Measurements from ENCODE around the gene GIMAP8.
"Not testable (repeated sequence)": the region's sequence is repeated elsewhere in the genome, so short reads cannot be mapped to it uniquely, and the experiment has no call there.

Gene GIMAP8

DNA sequence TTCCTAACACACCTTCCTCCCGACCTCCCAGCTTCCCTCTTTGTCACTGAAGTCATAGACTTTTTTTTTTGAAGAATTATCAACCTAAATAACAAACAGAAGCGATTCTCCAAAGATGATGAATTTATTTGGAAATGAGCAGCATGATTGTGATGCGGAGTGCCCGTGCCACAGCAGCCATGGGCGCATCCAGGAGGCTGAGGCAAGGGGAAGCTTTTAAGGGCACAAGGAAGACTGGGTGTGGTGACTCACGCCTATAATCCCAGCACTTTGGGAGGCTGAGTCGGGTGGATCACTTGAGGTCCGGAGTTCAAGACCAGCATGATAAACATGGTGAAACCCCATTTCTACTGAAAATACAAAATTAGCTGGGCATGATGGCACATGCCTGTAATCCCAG is 16.2 kb upstream of the GIMAP8 start:
- no peak for DNase-seq (ENCODE audit: extremely low read depth in 1 of 2, low read depth in 1 of 2)

DNA sequence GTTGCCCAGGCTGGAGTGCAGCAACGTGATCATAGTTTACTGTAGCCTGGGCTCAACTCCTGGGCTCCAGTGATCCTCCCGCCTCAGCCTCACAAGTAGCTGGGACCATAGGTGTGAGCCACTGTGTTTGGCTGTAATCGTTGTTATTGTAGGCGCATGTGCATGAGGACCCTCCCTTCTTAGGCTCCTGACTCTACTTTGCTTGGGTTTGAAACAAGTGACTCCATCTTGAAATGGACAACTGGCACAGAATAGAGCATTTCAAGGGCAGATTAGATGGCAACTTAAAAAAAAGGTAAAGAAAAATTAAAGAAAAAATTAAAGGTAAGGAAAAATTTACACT is 15.4 kb upstream of the GIMAP8 start:
- DNase-seq (ENCODE audit: extremely low read depth in 1 of 2, low read depth in 1 of 2) = no peak

DNA sequence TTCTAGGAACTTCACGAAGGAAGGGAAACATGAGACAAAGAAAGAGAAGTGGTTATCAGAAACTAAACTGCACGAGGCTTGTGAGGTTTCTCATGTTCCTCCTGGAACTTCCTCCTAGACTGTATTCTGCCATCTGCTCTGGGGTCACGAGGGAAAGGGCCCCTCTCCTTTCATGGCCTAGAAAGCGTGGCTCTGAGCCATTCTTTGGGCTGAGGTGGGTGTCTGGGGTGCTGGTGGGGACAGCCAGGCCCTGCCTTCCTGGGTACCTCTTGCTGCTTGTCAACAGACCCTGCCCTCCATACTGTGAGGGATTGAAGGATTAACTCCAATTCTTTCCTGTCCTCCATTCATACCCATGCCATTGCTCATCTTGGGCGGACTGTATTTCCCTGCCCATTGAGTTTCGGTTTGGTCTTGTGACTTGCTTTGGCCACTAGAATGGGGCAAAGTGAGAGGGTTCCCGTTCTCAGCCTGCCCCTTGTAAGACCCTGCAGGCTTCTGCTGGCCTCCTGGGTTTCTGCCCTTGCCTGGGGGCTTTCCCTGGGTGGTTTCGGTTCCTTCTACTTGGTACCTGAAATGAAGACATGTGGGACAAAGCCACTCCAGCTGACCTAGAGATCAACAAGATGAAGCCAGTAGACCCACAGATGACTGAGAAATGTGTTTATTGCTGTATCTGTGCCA is 14.9 kb upstream of the GIMAP8 start:
- no peak for DNase-seq (ENCODE audit: extremely low read depth in 1 of 2, low read depth in 1 of 2)

DNA sequence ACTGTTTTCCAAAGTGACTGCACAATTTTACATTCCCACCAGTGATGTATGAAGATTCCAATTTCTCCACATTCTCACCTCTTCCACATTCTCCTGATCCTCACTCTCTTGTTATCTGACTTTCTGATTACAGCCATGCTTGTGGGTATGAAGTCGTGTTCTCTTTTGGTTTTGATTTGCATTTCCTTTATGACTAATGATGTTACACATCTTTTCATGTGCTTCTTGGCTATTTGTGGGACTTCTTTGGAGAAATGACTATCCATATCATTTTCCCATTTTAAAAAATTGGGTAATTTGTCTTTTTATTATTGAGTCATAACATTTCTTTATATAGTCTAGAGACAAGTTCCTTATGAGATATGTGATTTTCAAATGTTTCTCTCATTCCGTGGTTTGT is 10.5 kb upstream of the GIMAP8 start:
- no peak for DNase-seq (ENCODE audit: extremely low read depth in 1 of 2, low read depth in 1 of 2)

DNA sequence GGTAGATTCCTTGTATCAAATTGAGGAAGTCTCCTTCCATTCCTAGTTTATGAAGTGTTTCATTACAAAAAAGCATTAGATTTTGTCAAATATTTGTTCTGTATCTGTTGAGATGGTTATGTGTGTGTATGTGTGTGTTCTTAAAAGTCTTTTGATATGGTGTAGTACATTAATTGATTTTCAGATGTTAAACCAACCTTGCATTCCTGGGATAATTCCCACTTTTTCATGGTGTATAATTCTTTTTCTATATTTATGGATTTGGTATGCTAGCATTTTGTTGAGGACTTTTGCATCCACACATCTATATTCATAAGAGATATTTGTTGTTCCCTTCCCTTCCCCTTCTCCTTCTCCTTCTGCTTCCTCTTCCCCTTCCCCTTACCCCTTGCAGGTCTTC is 8.9 kb upstream of the GIMAP8 start:
- DNase-seq (ENCODE audit: extremely low read depth in 1 of 2, low read depth in 1 of 2) = no peak

DNA sequence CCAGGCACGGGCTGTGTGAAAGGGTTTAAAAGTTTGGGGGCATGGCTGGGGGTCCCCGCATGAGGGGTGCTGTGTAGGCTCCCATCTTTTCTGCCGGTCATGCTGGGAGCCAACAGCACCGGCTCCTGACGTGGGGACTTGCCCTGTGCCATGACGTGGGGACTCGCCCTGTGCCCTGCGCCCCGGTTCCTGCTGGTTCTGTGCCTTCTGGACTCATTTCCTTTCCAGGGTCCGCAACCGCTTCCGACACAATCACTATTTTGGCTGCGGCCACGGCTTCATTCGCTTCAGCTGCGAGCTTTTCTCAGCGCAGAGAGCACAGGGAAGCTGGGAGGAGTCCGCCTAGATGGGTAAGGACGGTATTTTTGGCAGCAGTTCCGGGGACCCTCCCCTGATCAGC is 7.6 kb upstream of the GIMAP8 start:
- no peak for DNase-seq (ENCODE audit: extremely low read depth in 1 of 2, low read depth in 1 of 2)

DNA sequence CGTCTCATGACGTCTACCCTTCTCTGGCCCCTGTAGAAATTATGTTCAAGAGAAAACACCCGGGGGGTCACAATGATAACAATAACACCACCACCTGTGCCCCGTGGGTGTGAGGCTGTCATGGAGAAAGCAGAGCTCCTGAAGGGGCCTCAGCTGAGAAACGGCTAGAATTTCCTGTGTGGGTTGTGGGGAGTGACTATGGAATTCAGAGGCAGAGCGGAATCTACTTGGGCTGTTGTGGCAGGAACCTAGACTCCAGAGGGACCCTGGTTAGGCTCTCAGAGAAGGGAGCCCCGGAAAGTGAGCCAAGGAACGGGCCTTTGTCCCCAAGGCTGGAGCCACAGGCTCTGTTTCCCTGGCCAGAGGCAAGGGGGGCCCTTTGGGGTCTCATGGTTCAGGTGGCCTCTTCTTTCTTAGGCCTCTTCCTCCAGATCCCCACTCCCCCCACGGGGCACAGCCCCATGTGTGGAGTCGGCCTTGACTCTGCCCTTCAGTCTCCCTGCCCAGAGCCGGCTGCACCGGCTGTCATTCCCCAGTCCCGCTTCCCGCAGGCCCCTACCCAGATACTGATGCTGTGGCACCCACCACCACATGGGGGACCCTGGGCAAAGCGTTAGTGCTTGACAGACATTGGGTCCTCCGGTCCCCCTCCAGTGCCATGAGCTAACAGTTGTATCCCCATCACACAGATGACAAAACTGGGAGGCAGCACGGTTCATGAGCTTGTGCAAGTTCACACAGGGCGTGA is 6.5 kb upstream of the GIMAP8 start:
- no peak for DNase-seq (ENCODE audit: extremely low read depth in 1 of 2, low read depth in 1 of 2)

DNA sequence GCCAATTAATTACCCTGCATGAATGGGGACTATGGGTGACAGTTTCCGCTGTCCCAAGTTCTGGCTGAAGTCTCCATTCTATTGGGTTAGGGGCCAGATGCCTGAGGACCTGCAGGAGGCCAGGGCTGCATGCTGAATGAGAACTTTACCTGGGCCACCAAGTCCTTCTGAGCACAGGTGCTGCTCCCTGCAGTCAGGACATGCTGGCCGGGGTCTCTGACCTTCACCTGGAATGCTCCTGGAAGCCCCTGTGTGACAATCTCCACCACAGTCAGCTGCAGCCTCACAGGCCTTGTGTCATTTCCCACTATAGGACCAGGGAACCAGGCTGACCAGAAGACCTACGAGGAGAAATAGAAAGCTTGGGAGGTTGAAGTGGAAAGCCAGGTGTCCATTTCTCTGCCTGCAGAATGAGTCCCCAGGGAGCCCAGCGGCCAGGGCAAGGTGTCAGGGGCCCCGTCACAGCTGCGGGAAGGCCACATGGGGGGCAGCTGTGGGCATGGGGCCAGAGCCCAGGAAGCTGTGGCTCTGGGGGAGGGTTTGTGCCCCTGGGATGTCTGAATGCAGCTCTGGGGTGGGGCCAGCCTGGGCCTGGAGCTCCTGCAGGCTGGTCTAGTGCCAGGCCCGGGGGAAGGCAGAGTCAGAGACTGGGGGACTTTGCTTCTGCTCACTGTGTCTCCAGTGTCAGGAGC is 5.6 kb upstream of the GIMAP8 start:
- no peak for DNase-seq (ENCODE audit: extremely low read depth in 1 of 2, low read depth in 1 of 2)

DNA sequence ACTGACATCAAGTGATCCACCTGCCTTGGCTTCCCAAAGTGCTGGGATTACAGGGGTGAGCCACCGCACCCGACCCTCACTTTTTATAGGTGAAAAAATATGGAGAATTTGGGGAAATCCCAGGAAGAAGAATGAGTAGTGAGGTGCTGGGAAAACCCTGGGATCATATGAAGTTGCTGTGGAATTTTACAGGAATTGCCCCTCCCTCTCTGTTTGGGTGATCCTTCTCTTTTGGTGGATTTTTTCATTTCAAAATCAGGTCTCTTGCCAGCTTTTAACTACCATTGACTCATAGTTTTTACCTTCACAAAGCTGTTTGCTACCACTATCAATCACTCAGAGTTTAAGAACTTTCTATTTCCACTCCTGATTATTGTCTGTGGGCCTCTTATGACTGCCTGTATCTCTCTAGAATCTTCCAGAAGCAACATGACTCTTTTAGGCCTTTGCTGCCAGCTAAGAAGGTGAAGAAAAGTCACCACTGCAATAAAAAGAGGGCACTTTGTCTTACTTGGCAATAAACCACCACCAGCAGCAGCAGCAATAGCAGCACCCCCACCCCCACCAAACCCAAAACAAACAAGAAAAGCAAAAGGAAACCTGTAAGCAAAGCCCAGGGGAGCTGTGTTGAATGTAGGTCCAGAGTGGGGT is 4.0 kb upstream of the GIMAP8 start:
- DNase-seq (ENCODE audit: extremely low read depth in 1 of 2, low read depth in 1 of 2) = no peak

DNA sequence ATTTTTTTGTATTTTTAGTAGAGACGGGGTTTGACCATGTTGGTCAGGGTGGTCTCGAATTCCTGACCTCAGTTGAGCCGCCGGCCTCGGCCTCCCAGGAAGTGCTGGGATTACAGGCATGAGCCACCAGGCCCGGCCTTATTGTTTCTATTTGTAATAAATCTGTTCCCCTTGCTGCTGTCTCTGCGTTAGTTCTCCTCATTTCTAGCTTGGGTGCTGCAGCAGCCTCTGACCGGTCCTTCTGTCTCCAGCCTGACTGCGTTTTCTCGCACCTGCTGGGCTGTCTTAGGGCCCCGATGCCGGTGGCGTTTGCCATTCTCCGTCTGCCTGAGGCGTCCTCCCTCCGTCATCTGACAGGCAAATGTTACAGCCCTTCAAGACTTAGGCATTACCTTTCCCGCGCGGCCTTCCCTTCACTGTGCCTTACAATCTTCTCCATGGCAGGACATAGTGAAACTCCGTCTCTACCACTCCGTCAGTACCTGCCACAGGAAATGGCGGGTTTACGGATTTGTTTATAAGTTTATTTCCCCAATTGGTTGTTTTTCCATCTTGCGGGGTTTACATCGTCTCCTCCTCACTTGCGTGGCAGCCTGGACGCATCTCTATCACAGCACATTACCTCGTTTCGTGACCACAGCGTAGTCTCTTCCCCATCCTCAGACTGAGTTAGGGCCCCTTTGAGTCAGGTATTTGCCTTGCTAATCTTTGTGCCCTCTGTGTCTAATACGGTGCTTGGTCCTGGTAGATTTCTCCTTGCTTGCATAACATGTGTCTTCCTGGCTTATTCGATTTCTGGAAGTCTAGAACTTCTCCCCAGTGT is 2.3 kb upstream of the GIMAP8 start:
- no peak for DNase-seq (ENCODE audit: extremely low read depth in 1 of 2, low read depth in 1 of 2)

DNA sequence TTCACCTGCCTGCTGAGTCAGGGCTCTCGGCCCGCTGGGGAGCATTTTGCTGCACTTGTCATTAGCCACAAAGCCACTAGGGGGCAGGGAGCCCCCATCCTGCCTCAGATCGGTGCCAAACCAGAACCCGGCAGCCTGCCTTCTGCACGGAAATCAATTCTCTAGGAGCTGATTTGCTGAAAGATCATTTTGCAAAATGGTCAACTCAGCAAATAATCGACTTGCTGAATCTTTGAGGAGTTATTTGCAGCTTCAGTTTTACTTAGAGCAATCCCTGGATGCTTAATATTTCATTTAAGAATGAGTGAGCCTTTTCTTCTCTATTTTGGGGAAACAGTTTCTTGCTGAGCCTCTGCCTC is 1.7 kb upstream of the GIMAP8 start:
- DNase-seq (ENCODE audit: extremely low read depth in 1 of 2, low read depth in 1 of 2) = peak; percentile 72 to 78

DNA sequence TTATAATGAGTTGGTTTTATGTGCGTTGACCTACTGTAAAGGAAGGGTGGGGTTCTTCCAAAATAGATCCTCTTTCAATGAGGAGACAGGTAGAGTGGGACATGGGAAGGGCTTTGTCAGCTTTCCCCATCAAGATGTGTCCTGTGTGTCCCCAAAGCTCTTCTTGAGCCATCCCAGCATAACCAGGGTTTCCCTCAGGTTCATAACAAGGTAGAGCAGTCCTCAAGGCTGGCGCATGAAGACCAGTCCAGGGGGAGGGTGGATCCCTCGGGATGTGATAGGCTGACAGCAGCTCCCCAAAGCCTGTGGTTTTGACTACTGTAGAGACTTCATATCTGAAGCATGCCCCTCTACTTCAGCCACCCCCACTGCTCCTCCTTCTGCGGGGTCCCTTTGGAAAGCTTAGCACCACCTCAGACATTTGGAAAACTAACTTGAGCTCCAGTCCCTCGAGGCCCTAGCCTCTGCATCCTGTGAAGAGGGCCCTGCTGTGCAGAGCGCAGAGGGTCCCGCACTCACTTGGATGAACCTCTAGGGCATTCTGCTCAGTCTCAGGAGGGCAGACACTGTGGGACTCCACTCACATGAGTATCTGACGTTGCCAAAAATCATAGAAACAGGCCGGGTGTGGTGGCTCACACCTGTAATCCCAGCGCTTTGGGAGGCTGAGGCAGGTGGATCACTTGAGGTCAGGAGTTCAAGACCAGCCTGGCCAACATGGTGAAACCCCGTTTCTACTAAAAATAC is 1.1 kb upstream of the GIMAP8 start:
- DNase-seq (ENCODE audit: extremely low read depth in 1 of 2, low read depth in 1 of 2) = no peak

DNA sequence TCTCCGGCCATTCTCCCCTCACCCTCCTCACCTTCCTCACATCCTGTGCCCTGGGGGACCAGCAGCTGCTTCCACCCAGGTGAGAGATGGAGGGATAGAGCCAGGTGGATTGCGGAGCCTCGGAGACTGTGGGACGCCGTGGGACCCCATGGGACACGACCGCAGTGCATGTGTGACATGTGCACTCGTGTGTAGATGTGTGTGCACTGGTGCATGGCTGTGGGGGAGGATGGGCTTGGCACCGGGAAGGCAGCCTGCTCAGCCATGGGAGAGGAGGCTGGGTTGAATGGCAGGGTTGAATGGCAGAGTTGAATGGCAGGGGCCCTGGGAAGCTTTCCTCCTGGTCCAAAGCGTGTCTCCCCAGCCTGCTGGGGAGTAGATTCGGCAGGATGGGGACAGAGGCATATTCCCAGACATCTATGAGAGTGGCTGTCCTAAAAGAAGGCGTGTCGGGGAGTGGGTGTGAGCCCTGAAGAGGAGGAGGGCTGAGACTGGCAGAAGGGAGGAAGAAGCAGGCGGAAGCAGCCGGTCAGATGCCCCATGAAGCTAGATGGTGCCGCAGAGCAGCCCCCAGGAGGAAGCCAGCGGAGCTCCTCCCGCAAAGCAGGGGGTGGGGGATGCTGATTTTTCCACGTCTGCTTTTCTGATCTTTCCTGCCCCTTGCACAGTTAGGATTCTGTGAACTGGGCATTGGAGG is 815 bp downstream of the GIMAP8 start:
- peak in 1 of 2 donors; percentile 44 for DNase-seq (ENCODE audit: extremely low read depth in 1 of 2, low read depth in 1 of 2)

DNA sequence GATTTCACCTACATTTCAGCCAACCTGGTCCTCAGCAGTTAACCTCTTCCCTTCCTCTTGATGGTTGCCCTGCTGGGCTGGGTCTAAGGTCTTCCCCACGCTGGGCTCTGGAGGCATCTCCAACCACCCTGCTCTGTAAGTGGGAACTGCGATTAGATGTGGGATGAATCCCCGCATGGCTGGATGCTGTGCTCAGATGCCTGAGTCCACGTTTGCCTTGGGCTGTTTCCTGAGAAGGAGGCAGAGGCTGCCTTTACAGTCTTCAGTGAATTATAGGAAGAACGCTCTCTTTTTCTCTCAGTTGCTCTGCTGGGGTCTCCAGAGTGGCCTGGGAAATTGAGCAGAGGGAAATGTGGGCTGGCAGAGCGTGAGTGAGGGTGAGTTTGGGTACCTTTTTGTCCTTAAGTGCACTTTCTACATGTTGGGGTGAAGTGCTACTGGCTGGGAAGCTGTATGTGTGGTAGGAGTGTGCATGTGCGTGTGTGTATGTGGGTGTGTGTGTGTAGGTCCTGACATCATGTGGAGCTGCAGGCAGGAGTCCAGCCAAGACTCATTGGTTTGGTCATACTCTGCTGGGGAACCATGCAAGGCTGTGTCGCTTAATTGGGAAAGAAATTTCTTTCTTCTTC is 1.5 kb downstream of the GIMAP8 start:
- DNase-seq (ENCODE audit: extremely low read depth in 1 of 2, low read depth in 1 of 2) = no peak

DNA sequence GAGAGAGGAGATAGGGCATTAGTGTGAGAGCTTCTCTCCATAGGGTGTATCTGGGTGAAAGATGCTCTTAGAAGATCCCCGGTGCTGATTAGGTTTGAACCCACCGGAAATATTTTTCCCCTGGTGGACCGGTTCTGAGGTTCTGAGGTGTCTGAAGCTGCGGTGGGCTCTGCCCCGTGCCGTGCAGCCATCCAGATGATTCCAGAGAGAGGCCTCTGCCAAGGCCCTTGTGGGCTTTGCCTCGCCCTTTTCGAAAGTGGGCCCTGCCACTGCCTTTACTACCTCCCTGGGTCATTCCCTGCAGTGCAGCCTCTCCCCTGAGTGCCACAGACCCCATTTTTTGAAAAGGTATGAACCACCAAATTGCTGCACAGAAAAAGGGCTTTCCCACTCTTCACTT is 2.8 kb downstream of the GIMAP8 start:
- no peak for DNase-seq (ENCODE audit: extremely low read depth in 1 of 2, low read depth in 1 of 2)

DNA sequence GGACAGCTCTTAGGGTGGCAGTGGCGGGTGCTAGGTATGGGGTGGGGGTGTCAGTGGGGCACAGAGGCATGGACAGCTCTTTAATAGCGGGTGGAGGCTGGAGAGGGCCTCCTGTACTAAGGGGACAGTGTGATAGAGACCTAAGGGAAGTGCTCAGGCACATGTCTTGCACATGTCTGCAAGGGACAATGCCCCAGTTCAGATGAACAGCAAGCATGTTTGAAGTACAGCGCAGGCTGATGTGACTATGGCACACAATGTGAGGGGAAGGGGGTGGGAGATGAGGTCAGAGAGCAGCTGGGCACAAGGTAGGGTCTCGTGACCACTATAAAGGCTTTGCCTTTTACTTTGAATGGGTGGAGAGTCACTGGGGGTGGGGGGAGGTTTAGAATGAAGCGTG is 3.5 kb downstream of the GIMAP8 start:
- no peak for DNase-seq (ENCODE audit: extremely low read depth in 1 of 2, low read depth in 1 of 2)

DNA sequence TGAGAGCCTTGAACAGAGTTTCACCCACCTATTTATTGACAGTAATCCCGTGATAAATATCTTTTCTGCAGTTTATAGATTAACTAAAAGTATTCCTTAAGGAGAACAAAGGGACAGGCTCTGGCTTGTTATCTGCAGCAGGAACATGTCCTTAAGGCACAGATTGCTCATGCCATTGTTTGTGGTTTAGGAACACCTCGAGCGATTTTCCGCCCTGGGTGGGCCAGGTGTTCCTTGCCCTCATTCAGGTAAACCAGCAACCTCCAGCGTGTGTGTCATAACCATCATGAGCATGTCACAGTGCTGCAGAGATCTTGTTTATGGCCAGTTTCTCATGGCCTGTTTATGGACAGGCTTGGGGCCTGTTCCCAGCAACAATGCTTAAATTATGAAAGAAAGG is 6.6 kb downstream of the GIMAP8 start:
- not testable (repeated sequence) for DNase-seq (ENCODE audit: extremely low read depth in 1 of 2, low read depth in 1 of 2)

DNA sequence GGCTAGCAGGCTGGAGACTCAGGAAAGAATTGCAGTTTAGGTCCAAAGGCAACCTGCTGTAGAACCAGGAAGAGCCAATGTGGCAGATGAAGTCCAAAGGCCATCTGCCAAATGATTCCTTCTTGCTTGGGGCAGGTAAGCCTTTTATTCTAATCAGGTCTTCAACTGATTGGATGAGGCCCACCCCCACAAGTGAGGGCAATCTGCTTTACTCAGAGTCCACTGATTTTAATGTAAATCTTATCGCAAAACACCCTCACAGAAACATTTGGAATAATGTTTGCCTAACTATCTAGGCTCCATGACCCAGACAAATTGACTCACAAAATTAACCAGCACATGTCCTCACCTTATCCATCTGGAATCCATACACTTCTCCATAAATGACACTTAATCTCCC is 7.8 kb downstream of the GIMAP8 start:
- DNase-seq (ENCODE audit: extremely low read depth in 1 of 2, low read depth in 1 of 2) = no peak

DNA sequence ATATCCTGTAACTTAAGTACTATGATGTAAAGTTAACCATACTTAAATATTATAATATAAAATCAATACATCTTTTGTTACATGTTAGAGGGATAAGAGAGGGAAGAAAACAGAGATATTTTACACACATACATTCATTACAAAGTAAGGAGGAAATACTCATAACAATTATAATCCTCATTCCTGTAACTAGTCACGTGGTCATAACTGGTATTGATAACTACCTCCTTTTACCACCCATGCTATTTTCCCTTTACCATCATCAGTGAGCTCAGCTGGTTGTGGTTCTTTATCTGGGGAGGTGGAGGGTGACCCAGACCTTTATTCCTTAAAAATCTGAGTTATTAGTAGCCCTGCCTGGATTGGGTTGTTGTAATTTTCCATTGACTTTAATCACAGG is 8.3 kb downstream of the GIMAP8 start:
- no peak for DNase-seq (ENCODE audit: extremely low read depth in 1 of 2, low read depth in 1 of 2)
